Left ventricle myocardium superior (tissue), 1 donor: ENCODE data around the gene SSH3. TPM values are rescaled to one million over a fixed set of nuclear protein-coding genes. Genes with fewer than 3 reads are reported as not detected.
"Not testable (repeated sequence)": the region's sequence is repeated elsewhere in the genome, so short reads cannot be mapped to it uniquely, and the experiment has no call there.

ENCODE experiments used
- ATAC-seq: fragments of 200-7000 bp; cut with Tn5 transposase; one replicate; pipeline ENCODE4 v1.9.1; 2020; ENCODE audit warnings: mild to moderate bottlenecking, moderate library complexity
- DNase-seq: peaks from one replicate; pipeline ENCODE4 v3.0.0-alpha.2; 2020
- intact Hi-C: fragments of 100-400 bp; cut with micrococcal nuclease; formaldehyde crosslinking; loops from one replicate; pipeline ENCODE4 v1.11.0; 2022
- total RNA-seq: library from RNA; stranded (reverse); fragmentation: NEBNext Ultra II Directional; extraction: Animal tissue kit (Norgen Biotek cat#: 25700); gene quantifications from one replicate; pipeline ENCODE4 v1.2.1, GENCODE V29; 2021
- donor health status: DM: no; HTN: yes; CAD: no; lungs with severe emphysema.

SSH3 gene
- total RNA-seq, 1 donor from 2014 or later = 18.7 TPM

DNA sequence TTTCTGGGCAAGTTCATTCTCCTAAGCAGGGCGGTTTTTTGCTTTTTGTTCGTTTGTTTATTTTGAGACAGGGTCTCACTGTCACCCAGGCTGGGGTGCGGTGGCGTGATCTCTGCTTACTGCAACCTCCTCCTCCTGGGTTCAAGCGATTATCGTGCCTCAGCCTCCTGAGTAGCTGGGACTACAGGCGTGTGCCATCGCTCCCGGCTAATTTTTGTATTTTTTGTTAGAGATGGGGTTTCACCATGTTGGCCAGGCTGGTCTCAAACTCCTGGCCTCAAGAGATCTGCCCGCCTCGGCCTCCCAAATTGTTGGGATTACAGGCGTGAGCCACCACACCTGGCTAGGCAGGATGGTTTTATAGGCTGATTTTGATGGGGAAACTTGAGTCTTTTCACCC lies 15.5 kb downstream of the SSH3 start:
- ATAC-seq, DNase-seq: not testable (repeated sequence)
- intact Hi-C loops = loop anchor here (5.0 kb wide), 1 partner anchor 57 kb away; no protein-coding TSS in a partner anchor

DNA sequence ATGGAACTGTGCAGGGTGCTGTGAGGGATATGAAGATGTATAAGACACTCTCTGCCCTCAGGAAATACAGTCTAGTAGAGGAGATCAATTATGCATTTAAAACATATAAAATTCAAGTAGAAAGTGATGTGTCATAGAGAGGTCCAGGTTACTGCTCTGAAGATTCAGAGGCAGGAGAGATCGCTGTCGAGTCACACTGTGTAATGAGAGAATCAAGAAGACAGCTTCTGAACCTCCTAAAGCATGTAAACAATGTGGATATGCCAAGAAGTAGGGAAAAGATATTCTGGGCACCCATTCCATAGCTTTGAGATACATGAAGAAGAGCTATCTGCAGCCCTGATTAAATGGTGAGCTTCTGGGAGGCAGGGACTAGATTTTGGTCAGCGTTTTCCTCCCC lies 16.7 kb downstream of the SSH3 start:
- no peak for ATAC-seq
- intact Hi-C loops = no loop called here
- DNase-seq = no peak

DNA sequence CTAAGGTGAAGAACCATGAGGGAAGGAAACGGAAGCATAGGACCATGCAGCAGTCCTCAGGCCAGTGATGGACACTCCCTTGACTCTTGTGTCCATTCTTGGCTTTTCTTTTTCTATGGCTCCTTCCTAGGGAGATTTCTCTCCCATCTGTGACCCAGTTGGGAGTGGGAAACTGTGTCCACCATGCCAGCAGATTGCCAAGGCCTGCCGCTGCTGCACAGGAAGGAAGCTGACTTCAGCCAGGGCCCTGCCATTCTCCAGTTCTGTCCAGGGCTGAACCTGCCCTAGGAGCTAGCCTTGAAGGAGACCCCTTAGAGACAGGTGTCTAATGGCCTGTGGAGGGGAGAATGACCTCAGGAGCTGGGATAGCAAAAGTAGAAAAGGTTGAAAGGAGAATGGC lies 17.4 kb downstream of the SSH3 start:
- no peak for DNase-seq
- no peak for ATAC-seq
- intact Hi-C loops = no loop called here

DNA sequence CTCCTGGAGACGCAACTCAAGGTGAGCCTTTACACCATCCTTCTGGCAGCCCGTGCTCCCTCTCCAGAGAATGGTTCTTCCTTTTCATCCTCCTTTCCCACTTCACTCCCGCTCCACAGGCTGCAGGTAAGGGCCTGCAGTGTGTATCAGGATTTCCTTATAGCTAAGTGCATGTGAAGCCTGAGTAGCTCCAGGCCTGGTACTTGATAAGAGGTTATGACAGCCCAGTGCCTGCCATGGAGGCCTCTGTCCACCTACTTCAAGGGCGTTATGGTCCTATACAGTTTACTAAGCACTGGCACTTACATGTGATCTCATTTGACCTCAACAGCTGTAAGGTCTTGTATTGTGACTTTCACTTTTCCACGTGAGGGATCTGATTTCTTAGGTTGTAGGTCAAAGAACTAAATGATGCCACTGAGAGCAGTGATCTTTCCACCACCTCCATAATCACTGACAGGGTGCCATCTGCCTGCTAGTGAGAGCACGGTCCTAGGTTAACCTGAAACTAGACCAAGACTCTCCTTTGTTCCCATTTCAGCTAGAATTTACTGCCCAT lies 18.1 kb downstream of the SSH3 start:
- ATAC-seq (no peak), DNase-seq (no peak)
- intact Hi-C loops = no loop called here

DNA sequence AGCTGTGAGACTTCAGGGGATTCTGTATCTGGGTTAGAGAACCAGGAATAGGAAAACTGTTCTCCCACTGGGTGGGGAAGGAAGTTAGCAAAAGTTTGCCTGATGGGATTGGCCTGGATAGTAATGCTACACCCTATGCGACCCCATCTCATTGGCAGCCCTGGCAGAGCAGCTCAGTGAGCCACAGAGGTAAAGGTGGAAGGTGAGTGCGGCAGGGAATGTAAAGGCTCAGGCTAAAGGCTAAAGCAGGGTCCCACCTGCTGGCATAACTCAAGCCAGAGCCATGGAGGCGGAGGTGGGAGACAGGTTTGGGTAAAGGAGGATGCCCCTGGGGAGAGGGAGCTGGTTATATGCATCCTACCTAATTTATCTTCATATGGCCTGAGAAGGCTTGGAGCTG lies 18.7 kb downstream of the SSH3 start:
- ATAC-seq = no peak
- intact Hi-C loops = no loop called here
- DNase-seq = no peak

DNA sequence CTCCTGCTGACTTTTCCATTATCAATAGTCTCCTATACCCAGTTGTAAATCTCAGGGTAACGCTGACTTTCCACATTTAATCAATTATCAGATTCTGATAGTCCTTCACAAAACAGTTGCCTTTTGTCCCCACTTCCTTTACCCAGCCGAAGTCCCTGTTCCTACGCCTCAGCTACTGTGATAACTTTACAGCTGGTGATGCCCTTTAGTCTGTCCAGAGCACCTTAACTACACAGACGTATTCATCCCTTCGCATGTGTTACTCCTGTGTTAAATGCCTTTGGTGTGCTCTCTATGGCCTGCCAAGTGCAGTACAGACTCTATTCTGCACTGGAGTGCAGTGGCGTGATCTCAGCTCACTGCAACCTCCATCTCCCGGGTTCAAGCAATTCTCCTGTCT lies 20.2 kb downstream of the SSH3 start:
- ATAC-seq (no peak), DNase-seq (no peak)
- intact Hi-C loops = no loop called here

DNA sequence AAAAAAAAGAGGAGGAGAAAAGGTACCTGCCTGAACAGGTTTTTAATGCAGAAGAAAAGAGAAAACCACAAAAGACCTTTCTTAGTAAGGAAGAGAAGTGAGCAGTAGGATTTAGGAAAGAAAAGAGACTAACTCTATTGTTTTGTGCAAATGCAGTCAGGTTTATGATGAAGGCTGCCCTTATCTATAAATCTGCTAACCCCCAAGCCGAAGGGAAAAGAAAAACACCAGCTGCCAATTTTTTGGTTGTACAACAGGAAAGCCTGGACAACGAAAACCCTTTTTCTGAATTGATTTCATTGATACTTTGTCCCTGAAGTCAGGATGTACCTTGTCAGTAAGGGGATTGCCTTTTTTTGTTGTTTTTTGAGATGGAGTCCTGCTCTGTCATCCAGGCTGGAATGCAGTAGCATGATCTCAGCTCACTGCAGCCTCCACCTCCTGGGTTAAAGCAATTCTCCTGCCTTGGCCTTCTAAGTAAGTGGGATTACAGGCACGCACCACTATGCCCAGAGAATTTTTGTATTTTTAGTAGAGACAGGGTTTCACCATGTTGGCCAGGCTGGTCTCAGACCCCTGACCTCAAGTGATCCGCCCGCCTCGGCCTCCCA lies 28.9 kb downstream of the SSH3 start:
- DNase-seq (no peak), ATAC-seq (no peak)
- intact Hi-C loops = no loop called here

DNA sequence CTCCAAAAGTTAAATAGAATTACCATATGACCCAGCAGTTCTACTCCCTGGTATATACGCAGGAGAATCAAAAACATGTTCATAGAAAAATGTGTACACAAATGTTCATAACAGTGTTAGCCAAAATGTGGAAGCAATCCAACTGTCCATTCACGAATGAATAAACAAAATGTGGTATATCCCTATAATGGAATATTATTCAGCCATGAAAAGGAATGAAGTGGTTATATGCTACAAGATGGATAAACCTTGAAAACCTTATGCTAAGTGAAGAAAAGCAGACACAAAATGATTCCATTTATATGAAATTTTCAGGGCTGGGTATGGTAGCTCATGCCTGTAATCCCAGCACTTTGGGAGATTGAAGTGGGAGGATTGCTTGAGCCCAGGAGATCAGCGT lies 33.9 kb downstream of the SSH3 start:
- DNase-seq (no peak), ATAC-seq (no peak)
- intact Hi-C loops = no loop called here

DNA sequence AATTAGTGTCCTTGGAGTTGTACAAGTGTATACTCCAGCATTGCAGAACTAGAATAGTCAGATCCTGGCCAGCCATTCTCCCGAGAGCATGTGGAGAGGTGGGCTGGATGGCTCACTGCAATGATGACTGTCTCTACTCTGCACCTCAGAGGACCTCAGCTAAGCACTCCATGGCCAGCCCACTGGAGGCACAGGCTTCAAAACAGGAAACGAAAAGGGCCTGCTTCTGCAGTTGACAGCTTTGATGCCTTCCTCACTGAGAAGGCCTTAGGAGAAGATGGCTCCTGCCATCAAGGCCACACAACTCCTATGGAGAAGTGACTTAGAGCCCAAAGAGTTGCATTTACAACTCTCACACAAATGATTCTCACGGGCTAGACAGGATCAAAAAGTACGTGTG lies 40.9 kb downstream of the SSH3 start:
- ATAC-seq (no peak), DNase-seq (no peak)

DNA sequence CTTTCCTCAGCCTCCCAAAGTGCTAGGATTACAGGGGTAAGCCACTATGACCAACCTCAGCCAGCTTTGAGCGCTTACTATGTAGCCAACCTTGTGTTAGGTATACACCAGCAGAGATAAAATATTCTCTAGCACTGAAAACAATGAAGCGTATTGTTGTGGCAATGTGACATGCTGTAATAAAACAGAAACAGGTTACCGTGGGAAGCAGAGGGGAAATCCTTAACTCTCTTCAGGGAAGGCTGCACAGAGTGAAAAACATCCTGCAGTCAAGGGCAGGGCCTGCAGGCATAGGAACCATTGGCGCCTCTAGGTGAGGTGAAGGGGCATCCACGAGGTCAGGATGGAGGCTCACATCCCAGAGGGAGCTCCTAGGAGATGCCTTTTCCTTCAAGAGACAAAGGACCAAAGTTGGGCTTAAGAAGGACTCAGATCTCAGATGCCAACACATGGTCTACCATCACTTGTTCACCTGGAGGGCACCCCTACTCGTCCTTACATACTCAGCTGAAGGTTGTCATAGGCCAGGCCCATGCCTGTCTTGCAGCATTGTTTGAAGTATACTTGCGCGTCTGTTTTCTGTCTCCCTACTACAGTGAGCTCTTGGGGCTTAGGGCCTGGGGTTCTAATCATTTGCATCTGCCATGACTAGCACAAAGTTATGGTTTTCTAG lies 42.1 kb downstream of the SSH3 start:
- intact Hi-C loops = no loop called here
- DNase-seq (no peak), ATAC-seq (no peak)

More for the DNA sequence above, 40.9 kb downstream of the SSH3 start:
- intact Hi-C loops = no loop called here

DNA sequence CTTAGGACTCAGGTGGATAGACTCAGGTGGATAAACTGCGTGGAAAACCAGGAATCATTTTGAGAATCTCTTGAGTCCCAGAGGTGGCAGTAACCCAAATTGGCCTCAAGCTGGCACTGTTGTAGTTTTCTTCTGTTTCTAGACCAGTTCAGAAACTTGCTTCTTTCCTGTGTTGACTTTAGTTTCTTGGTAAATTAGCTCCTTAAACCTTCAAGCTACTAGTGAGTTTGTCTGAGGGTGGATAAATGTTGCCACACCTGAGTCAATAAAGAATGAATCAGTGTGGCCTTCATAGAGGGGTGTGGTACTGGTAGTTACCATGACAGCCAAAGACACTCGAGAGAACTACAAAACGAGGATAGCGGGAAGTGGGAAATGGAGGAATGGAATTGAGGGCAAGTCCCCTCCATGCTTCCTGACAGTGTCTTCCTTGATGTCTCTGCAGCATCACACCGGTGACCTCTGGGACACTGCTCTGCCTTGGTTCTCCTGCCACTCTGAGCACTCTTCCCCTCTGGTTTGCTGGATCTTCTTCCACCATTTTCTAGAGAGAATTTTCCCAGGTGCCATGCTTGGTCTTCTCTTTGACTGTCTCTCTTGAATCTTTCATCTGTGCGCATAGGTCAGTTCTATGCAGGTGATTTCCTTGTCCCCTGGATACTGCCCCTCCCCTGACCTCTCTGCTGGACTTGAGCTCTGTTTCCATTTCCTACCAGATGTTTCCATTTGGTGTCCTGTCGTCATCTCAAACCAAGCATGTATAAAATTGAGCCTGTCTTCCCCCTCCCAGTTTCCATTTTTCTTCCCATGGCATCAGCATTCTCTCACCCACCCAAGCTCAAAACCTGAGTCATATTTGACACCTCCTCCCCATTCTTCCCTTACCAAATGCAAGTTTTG lies 42.8 kb downstream of the SSH3 start:
- no peak for DNase-seq
- ATAC-seq = no peak
- intact Hi-C loops = no loop called here

DNA sequence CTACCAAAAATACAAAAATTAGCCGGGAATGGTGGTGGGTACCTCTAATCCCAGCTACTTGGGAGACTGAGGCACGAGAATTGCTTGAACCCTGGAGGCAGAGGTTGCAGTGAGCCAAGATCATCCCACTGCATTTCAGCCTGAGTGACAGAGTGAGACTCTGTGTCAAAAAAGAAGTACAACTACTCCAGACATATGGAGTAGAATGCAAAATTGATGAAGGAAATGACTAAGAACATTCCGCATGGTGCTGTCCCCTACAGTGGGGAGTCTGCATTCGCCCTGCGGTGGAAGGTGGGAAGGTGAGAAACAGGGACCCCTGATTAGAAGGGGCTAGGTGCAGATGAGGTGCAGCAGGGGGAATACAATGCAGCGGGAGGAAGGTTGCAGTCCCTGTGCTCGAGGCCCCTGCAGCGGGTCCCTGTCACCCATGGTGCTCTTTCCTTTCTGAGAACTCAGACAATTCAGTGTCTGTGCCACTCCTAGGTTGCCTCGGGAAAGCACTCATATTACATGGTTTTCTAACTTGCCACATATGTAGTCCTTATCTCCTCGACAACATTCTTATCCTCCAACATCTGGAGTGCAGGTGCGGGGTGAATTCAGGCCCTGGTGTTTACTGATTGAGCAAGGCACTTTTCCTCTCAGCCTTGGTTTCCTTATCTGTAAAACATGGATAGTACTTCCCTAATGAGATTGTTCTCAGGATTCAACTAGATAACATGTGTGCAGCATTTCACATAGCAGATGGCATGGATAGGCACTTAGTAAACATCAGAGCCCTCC lies 44.8 kb downstream of the SSH3 start:
- intact Hi-C loops = no loop called here
- no peak for DNase-seq
- no peak for ATAC-seq

DNA sequence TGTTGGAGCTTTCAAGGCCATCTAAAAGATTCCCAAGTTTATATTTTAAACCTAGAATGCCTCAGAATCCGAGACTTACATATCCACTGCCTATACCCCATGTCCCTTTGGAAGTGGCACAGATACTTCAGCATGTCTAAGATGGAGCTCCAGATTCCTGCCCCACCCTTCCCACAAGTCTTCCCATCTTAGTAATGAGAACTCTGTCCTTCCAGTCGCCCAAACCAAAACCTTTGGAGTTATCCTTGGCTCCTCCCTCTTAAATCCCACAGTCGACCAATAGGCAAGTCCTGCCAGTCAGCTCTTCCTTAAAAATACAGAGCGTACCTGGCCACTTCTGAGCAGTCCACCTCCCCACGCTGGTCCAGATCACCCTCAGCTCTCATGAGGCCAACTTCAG lies 45.7 kb downstream of the SSH3 start:
- no peak for ATAC-seq
- intact Hi-C loops = no loop called here
- DNase-seq = no peak

DNA sequence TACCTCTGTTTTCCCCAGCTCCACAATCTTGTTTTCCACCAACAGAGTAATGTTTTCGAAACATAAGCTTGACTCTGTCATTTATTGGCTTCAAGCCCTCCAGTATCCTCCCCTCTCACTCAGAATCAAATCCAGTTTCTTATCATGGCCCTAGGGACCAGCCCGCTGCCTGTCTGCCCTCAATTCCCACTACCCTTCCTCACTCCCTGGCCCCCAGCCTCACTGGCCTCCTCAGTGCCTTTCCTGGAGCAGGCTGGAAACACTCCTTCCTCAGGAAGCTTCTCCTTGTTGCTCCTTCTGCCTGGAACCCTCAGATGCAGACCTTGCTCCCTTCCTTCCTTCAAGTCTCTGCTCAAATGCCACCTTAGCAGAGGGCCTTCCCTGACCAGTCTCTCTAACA lies 46.1 kb downstream of the SSH3 start:
- intact Hi-C loops = no loop called here
- DNase-seq (no peak), ATAC-seq (no peak)

DNA sequence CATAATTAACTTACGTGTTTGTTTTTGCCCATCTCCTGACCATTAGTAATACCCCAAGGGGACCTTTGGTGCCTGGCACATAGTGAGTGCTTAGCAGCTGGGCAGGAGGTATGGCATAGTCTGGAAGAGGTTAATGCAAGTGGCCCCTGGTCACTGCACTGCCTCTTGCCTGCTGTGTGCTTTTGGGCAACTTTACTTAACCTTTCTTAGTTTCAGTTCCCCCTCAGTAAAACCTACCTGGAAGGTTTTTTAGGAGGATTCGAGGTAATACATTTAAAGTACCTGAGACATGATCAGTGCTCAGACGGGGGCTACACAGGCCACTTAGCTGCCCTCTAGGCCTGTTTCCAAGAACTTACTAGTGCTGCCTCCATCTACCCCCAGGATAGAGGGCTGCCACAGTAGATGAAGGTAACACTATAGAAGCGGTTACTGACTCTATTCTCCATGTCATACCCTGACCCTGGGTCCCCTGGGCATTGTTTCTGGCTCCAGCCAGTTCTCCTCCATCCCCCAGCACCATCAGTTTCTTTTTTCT lies 46.7 kb downstream of the SSH3 start:
- intact Hi-C loops = no loop called here
- DNase-seq (no peak), ATAC-seq (no peak)

DNA sequence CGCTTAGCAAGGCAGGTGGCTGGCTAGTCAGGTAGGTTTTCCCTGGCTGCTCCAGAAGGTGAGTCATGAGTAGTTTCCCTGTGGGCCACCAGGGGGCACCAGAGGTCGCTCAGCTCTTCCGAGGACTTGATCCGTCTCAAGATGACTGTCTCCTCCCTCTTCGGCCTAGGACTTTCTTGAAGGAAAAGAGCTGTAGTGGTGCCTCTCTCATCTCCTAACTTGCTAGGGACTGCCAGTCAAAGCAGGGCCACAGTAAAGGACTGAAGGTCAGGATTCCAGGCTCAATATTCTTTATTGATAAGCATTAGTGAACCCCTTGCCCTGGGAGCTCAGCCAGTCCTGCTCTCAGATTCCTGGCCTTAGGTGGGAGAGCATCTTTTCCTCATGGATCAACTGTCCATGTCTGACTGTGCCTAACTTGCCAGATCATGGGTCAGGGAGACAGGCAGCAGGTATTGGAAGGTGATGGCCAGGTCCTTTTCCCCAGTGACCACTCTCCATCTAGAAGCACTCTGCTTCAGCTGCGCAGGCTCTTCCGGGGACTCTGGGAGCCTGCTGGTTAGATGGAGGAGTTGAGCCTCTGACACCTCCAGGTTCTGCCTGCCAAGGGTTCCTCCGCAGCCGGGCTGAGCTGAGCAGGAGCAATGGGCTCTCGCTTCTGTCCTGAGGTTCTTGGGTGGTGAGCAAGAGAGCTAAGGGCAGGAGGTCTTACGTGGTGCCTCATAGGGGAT lies 48.1 kb downstream of the SSH3 start:
- ATAC-seq (peak; percentile 4), DNase-seq (peak; percentile 75)
- intact Hi-C loops = no loop called here

DNA sequence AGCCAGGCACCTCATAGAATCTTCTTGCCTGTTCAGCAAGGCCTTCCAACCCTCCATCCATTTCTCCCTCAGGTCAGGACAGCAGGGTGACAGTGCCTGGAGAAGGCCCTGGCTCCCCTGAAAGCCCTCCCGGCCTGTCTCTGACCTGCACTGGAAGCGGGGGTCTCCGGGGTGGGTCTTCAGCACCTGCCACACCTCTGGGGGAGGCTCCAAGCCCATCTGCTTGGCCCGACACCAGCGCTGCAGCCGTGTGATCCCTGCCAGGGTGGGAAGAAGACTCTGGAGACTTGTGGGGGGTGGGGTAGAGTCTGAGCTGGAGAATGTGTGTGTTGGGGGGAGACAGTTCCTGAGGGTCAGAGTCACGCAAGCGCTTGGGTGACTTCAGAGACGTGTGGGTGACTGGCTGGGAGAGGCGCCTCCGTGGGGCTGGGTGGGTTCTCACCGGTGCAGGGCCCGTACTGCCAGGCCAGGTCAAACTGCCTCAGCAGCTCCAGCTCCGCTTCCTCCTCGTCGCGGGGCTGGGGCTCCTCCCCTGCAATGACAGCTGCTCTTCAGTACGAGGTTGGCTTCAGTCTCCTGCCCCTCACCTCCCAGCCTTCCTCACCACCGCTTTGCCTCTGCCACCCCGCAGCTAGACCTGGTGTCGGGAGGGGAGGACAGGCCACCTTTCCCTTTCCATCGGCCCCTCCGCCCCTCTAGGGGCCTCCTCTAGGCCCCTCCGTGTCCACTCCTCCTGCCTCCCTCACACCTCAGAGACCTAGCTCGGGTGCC lies 49.4 kb downstream of the SSH3 start:
- DNase-seq (peak; percentile 69), ATAC-seq (peak; percentile 18)
- intact Hi-C loops = no loop called here
